ENCODE measurements around the gene NPAS2.

NPAS2 gene

DNA sequence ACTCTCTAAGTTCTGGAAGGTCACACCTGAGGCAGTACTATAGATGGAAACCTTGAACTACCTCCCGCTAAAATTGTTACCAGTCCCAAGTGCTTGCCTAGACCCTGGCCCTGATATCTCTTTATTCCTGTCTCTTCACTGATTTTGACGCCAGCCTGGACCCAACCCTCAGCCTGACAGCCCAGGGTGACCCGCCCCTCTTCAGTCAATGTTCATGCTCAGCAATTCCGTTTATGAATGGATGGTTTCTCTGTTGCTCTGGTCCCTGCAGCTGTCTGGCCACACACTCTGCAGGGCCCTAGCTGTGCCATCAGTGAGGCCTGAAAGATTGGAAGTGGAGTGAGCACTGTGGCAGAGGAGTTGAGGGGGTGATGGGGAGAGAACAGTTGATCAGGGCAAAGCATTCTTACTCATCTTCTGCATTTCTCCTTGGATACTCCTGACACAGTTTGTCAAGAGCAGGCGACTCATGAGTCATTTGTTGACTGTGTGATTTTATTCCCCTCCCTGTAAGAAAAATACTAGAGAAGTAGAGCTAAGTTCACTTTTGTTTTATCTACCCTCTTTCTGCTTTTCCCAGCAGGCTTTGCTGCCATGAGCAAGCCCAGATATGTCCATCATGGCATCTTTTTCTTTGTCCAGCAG lies 46.0 kb downstream of the NPAS2 start:
- Histone ChIP-seq H3K36me3 (ENCODE audit: control insufficient read depth in 2 of 2, insufficient read depth in 2 of 2, low read length in 2 of 2) (no peaks in the 10 kb centered on the region), H3K4me3 (ENCODE audit: low read length in 2 of 2) (no peak overlapping the region), H3K4me1 (ENCODE audit: control insufficient read depth in 2 of 2, insufficient read depth in 2 of 2, low read length in 2 of 2) (peaks cover 0 to 10% of the 10 kb centered on the region in 2 donors), H3K27me3 (ENCODE audit: control insufficient read depth in 2 of 2, insufficient read depth in 2 of 2, low read length in 2 of 2) (no peaks in the 10 kb centered on the region), H3K27ac (ENCODE audit: low read depth in 2 of 2, low read length in 2 of 2) (peak overlapping the region; percentile 40 to 70), H3K9me3 (ENCODE audit: control insufficient read depth in 2 of 2, low read length in 2 of 2) (no peaks in the 10 kb centered on the region), H3K9ac (ENCODE audit: low read depth in 1 of 2, low read length in 2 of 2) (peak overlapping the region in 1 of 2 donors; percentile 14)

DNA sequence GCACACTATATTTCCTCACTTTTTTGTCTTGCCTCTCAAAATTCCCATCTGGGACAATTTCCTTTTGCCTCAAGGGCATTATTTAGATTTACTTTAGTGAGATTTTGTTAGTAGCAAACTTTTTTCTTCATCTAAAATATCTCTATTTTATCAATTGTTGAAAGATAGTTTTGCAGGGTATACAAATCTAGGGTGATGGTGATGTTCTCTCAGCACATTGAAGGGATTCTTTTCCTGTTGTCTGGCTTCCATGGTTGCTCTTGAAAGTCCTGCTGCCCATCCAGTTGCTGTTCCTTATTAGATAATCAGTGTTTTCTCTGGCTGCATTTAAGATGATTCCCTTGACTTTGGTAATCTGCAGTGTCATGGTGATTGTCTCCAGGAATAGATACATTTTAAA lies 48.1 kb downstream of the NPAS2 start:
- no peak overlapping the region for H3K4me3 ChIP-seq (ENCODE audit: low read length in 2 of 2)
- no peak overlapping the region for H3K27ac ChIP-seq (ENCODE audit: low read depth in 2 of 2, low read length in 2 of 2)
- H3K4me1 ChIP-seq (ENCODE audit: control insufficient read depth in 2 of 2, insufficient read depth in 2 of 2, low read length in 2 of 2) = peaks cover 0 to 10% of the 10 kb centered on the region in 2 donors
- no peaks in the 10 kb centered on the region for H3K9me3 ChIP-seq (ENCODE audit: control insufficient read depth in 2 of 2, low read length in 2 of 2)
- H3K27me3 ChIP-seq (ENCODE audit: control insufficient read depth in 2 of 2, insufficient read depth in 2 of 2, low read length in 2 of 2) = no peaks in the 10 kb centered on the region
- no peak overlapping the region for H3K9ac ChIP-seq (ENCODE audit: low read depth in 1 of 2, low read length in 2 of 2)
- H3K36me3 ChIP-seq (ENCODE audit: control insufficient read depth in 2 of 2, insufficient read depth in 2 of 2, low read length in 2 of 2) = no peaks in the 10 kb centered on the region

DNA sequence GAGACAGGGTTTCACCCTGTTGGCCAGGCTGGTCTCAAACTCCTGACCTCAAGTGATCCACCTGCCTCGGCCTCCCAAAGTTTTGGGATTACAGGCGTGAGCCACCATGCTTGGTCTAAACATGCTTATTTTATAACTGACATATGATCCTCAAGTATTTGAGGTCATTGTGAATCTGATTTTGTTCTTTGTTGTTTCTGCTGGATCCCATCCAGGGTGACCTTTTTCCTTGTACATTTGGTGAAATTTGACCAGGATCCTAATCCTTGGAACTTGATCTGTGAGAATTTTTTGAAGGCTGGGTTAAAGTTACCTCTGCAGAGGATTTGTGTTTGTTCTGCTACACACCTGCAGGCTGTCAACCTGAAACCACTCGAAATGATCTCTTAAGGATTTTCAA lies 49.2 kb downstream of the NPAS2 start:
- Histone ChIP-seq H3K9me3 (ENCODE audit: control insufficient read depth in 2 of 2, low read length in 2 of 2) (no peaks in the 10 kb centered on the region), H3K4me1 (ENCODE audit: control insufficient read depth in 2 of 2, insufficient read depth in 2 of 2, low read length in 2 of 2) (peaks cover 0 to 10% of the 10 kb centered on the region in 2 donors), H3K9ac (ENCODE audit: low read depth in 1 of 2, low read length in 2 of 2) (no peak overlapping the region), H3K27ac (ENCODE audit: low read depth in 2 of 2, low read length in 2 of 2) (no peak overlapping the region), H3K36me3 (ENCODE audit: control insufficient read depth in 2 of 2, insufficient read depth in 2 of 2, low read length in 2 of 2) (no peaks in the 10 kb centered on the region), H3K27me3 (ENCODE audit: control insufficient read depth in 2 of 2, insufficient read depth in 2 of 2, low read length in 2 of 2) (no peaks in the 10 kb centered on the region), H3K4me3 (ENCODE audit: low read length in 2 of 2) (no peak overlapping the region)

DNA sequence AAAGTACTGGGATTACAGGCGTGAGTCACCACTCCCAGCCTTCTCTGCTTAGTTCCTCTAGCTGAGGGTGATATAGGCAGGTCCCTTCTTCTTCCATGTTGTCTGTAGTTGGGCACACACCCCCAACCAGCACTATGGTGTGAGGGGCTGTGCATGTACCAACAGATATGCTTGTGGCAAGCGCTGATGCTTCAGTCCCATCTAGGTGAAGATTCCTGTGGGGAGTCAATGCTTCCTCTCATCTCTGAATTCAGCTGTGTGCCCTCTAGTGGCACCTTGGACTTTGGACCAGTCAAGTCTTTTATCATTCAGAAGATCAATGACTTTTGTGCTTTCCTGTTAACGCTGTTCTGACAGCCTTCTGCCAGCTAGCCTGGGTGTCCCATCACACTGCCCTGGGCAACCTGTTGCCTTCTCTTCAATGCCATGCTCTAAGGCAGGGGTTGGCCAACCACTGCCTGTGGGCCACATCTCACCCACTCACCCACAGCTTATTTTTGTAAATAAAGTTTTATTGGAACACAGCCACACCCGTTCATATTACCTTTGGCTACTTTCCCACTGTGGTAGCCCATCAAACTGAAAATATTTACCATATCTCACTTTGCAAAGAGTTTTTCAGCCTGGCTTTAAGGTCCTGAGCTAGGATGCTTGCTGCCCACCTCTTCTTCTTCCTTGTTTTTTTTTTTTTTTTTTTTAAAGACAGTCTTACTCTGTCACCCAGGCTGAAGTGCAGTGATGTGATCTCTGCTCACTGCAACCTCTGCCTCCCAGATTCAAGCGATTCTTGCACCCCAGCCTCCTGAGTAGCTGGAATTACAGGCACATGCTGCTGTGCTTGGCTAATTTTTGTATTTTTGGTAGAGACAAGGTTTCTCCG lies 51.0 kb downstream of the NPAS2 start:
- H3K36me3 ChIP-seq (ENCODE audit: control insufficient read depth in 2 of 2, insufficient read depth in 2 of 2, low read length in 2 of 2) = no peaks in the 10 kb centered on the region
- H3K4me1 ChIP-seq (ENCODE audit: control insufficient read depth in 2 of 2, insufficient read depth in 2 of 2, low read length in 2 of 2) = peaks cover 0 to 5% of the 10 kb centered on the region in 2 donors
- no peak overlapping the region for H3K4me3 ChIP-seq (ENCODE audit: low read length in 2 of 2)
- H3K9ac ChIP-seq (ENCODE audit: low read depth in 1 of 2, low read length in 2 of 2) = no peak overlapping the region
- H3K27ac ChIP-seq (ENCODE audit: low read depth in 2 of 2, low read length in 2 of 2) = no peak overlapping the region
- H3K9me3 ChIP-seq (ENCODE audit: control insufficient read depth in 2 of 2, low read length in 2 of 2) = no peaks in the 10 kb centered on the region
- H3K27me3 ChIP-seq (ENCODE audit: control insufficient read depth in 2 of 2, insufficient read depth in 2 of 2, low read length in 2 of 2) = no peaks in the 10 kb centered on the region

DNA sequence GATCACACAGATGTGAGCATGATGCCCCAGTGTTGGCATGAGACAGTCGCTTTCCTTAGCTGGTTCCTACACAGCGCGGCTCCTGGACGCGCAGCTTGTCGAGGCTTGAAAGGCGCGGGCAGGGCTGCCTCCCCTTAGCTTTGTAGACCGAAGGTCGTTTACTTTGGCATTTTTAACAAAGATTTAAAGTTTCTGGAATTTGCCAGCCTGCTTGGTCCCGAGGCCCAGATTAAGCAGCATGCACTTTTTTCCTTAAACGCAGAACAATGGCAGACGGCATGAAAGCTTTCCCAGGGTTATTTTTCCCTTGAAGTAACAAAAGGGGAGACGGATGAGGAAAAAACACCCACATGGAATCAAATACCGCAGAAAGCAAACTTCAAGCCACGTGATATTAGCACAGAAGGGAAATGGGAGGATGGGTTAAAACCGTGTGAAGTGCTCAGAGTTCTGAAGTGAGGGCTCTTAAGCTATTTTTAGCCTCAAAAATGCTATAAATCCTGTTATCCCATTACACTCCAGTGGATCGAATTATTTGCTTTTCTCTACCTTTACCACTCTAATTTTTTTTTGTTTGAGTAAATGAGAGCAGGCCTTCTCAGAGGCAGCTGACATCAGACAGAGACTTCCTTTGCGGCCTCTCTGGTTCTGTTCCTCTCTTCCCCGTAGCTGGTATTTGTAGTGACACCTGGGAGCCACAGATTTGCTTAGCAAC lies 55.7 kb downstream of the NPAS2 start:
- Histone ChIP-seq H3K4me3 (ENCODE audit: low read length in 2 of 2) (no peak overlapping the region), H3K36me3 (ENCODE audit: control insufficient read depth in 2 of 2, insufficient read depth in 2 of 2, low read length in 2 of 2) (no peaks in the 10 kb centered on the region), H3K27ac (ENCODE audit: low read depth in 2 of 2, low read length in 2 of 2) (no peak overlapping the region), H3K9me3 (ENCODE audit: control insufficient read depth in 2 of 2, low read length in 2 of 2) (no peaks in the 10 kb centered on the region), H3K9ac (ENCODE audit: low read depth in 1 of 2, low read length in 2 of 2) (no peak overlapping the region), H3K4me1 (ENCODE audit: control insufficient read depth in 2 of 2, insufficient read depth in 2 of 2, low read length in 2 of 2) (no peaks in the 10 kb centered on the region), H3K27me3 (ENCODE audit: control insufficient read depth in 2 of 2, insufficient read depth in 2 of 2, low read length in 2 of 2) (no peaks in the 10 kb centered on the region)

DNA sequence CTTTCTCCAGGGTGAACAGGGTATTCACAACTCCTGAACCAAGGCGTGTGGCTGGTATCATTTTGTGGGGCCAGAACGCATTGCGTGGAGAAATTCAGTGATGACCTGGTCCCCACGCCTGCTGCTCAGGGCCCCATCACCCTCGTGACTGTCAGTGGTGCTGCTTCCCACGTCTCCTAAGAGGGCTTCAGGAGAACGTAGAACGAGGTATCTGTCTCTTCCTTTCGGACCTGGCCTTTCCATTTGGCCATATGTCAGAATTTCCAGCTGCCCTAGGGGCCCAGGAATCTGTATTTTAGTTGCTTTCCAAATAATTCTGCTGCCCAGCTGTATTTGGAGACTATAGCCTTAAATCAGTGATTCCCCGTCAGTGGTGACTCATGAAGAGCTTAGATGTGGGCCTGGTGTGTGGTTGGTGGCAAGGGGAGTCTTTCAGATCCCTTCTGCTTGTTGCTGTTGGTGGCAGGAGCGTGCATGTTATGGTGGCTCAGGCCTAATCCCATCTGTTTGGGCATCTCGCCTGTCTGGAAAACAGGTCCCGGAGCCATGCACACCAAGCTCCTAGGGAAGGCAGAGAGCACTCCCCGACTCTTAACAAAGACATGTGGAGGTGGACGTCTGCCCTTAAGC lies 56.4 kb downstream of the NPAS2 start:
- no peaks in the 10 kb centered on the region for H3K27me3 ChIP-seq (ENCODE audit: control insufficient read depth in 2 of 2, insufficient read depth in 2 of 2, low read length in 2 of 2)
- no peaks in the 10 kb centered on the region for H3K4me1 ChIP-seq (ENCODE audit: control insufficient read depth in 2 of 2, insufficient read depth in 2 of 2, low read length in 2 of 2)
- no peak overlapping the region for H3K9ac ChIP-seq (ENCODE audit: low read depth in 1 of 2, low read length in 2 of 2)
- no peak overlapping the region for H3K4me3 ChIP-seq (ENCODE audit: low read length in 2 of 2)
- H3K9me3 ChIP-seq (ENCODE audit: control insufficient read depth in 2 of 2, low read length in 2 of 2) = no peaks in the 10 kb centered on the region
- no peaks in the 10 kb centered on the region for H3K36me3 ChIP-seq (ENCODE audit: control insufficient read depth in 2 of 2, insufficient read depth in 2 of 2, low read length in 2 of 2)
- no peak overlapping the region for H3K27ac ChIP-seq (ENCODE audit: low read depth in 2 of 2, low read length in 2 of 2)

DNA sequence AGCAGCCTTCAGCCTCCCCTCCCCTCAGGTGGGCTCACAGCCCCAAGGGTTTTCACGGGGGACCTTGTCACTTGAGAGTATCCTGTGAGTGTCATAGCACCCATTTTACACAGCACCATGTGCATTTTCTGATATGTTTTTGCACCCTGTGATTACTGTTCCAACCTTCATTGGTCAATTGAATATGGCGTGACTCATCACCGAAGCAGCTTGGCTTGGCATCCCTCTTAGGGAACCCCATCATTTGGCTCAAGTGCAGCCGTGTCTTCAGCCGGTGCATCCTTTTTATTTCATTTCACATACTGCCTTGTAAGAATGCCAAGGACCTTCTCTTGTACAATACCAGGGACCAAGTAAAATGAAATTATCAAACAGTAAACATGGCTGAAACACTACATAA lies 57.6 kb downstream of the NPAS2 start:
- no peak overlapping the region for H3K9ac ChIP-seq (ENCODE audit: low read depth in 1 of 2, low read length in 2 of 2)
- H3K4me1 ChIP-seq (ENCODE audit: control insufficient read depth in 2 of 2, insufficient read depth in 2 of 2, low read length in 2 of 2) = no peaks in the 10 kb centered on the region
- no peaks in the 10 kb centered on the region for H3K36me3 ChIP-seq (ENCODE audit: control insufficient read depth in 2 of 2, insufficient read depth in 2 of 2, low read length in 2 of 2)
- no peak overlapping the region for H3K27ac ChIP-seq (ENCODE audit: low read depth in 2 of 2, low read length in 2 of 2)
- no peaks in the 10 kb centered on the region for H3K27me3 ChIP-seq (ENCODE audit: control insufficient read depth in 2 of 2, insufficient read depth in 2 of 2, low read length in 2 of 2)
- no peaks in the 10 kb centered on the region for H3K9me3 ChIP-seq (ENCODE audit: control insufficient read depth in 2 of 2, low read length in 2 of 2)
- H3K4me3 ChIP-seq (ENCODE audit: low read length in 2 of 2) = no peak overlapping the region

DNA sequence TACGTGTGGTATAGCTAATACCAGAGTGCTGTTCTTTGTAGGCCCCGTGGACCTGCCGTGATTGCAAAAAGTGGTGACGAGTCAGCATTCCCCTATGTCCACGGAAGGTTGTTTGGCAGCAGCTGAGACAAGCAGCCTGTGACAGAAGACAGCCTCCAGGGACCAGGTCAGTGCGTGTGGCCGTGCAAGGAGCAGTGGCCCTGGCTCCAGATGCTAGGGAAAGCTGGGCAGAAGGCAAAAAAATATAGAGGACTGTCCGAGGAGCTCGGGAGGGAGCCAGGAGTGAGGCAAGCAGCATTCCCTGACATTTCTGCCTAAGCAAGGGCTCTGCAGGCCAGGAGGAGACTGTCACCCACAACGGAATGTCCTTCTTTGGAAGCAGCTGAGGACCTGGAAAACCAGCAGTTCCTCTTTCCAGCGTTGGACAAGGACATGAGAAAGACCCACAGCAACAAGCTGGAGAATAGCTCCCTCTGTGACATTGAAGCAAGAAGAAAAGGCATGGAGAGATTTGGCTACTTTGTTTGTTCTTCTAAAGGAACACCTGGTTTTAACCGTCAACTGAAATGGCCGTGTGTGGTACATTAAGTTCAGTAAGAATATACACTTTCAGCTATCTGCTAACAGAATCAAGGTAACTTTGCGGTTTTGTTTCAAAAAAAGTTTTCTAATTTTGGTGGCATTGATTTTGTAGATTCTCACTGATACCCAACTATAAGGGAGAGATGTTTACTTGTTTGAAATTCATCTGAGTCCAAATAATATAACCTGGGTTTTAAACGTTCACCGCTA lies 58.3 kb downstream of the NPAS2 start:
- Histone ChIP-seq H3K36me3 (ENCODE audit: control insufficient read depth in 2 of 2, insufficient read depth in 2 of 2, low read length in 2 of 2) (no peaks in the 10 kb centered on the region), H3K9me3 (ENCODE audit: control insufficient read depth in 2 of 2, low read length in 2 of 2) (no peaks in the 10 kb centered on the region), H3K27me3 (ENCODE audit: control insufficient read depth in 2 of 2, insufficient read depth in 2 of 2, low read length in 2 of 2) (no peaks in the 10 kb centered on the region), H3K4me1 (ENCODE audit: control insufficient read depth in 2 of 2, insufficient read depth in 2 of 2, low read length in 2 of 2) (peaks cover 0 to under 1% of the 10 kb centered on the region in 2 donors), H3K9ac (ENCODE audit: low read depth in 1 of 2, low read length in 2 of 2) (no peak overlapping the region), H3K27ac (ENCODE audit: low read depth in 2 of 2, low read length in 2 of 2) (no peak overlapping the region), H3K4me3 (ENCODE audit: low read length in 2 of 2) (no peak overlapping the region)

DNA sequence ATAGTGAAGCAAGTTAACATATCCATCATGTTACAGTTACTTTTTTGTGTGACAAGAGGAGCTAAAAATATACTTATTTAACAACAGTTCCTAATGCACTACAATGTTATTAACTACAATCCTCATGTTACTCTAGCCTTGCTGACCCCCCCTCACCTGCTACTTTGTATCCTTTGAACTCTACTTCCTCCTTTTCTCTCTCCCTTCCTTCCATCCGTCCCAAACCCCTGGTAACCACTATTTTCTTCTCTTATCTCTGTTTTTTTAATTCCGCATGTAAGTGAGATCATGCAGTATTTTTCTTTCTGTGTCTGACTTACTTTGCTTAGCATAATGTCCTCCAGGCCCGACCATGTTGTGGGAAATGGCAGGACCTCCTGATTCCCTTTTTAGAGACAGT lies 59.4 kb downstream of the NPAS2 start:
- Histone ChIP-seq H3K9ac (ENCODE audit: low read depth in 1 of 2, low read length in 2 of 2) (no peak overlapping the region), H3K36me3 (ENCODE audit: control insufficient read depth in 2 of 2, insufficient read depth in 2 of 2, low read length in 2 of 2) (no peaks in the 10 kb centered on the region), H3K9me3 (ENCODE audit: control insufficient read depth in 2 of 2, low read length in 2 of 2) (no peaks in the 10 kb centered on the region), H3K4me3 (ENCODE audit: low read length in 2 of 2) (no peak overlapping the region), H3K27me3 (ENCODE audit: control insufficient read depth in 2 of 2, insufficient read depth in 2 of 2, low read length in 2 of 2) (no peaks in the 10 kb centered on the region), H3K27ac (ENCODE audit: low read depth in 2 of 2, low read length in 2 of 2) (no peak overlapping the region), H3K4me1 (ENCODE audit: control insufficient read depth in 2 of 2, insufficient read depth in 2 of 2, low read length in 2 of 2) (peaks cover 6 to 11% of the 10 kb centered on the region in 2 donors)
